ENCODE data around the gene OLFM2.

GRCh38 chr19:9952276-9952675 lies 16.0 kb upstream of the OLFM2 start:
- no peak for TF ChIP-seq CTCF (IDR thresholded peaks at IDR 0.05)
- TF ChIP-seq POLR2A (IDR thresholded peaks at IDR 0.05) = no peak
- TF ChIP-seq EP300 (IDR thresholded peaks at IDR 0.05) = no peak

Data from ovary (tissue), 3 donors.